Measurements from ENCODE around the gene BRIP1.
"Not testable (repeated sequence)": the region's sequence is repeated elsewhere in the genome, so short reads cannot be mapped to it uniquely, and the experiment has no call there.

The BRIP1 gene

DNA sequence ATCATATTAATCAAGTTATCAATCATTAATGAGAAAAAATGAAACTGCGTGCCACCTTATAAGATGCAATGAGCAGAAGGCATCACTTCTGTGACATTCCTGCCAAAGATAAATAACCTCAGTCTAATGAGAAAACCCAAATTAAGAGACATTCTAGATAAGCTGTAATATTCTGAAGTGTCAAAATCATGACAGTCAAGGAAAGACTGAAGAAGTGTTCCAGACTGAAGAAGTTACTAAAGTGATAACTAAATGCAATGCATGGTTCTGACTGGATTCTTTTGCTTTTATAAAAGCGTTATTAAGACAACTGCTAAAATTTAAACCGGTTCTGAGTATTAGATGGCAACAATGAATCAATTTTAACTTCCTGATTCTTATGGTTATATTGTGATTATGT is 30.9 kb downstream of the BRIP1 start:
- TF ChIP-seq POLR2A (IDR thresholded peaks at IDR 0.05; ENCODE audit: extremely low read depth, insufficient read length), result no peak
- TF ChIP-seq, protein P1, sequence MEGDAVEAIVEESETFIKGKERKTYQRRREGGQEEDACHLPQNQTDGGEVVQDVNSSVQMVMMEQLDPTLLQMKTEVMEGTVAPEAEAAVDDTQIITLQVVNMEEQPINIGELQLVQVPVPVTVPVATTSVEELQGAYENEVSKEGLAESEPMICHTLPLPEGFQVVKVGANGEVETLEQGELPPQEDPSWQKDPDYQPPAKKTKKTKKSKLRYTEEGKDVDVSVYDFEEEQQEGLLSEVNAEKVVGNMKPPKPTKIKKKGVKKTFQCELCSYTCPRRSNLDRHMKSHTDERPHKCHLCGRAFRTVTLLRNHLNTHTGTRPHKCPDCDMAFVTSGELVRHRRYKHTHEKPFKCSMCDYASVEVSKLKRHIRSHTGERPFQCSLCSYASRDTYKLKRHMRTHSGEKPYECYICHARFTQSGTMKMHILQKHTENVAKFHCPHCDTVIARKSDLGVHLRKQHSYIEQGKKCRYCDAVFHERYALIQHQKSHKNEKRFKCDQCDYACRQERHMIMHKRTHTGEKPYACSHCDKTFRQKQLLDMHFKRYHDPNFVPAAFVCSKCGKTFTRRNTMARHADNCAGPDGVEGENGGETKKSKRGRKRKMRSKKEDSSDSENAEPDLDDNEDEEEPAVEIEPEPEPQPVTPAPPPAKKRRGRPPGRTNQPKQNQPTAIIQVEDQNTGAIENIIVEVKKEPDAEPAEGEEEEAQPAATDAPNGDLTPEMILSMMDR (IDR thresholded peaks at IDR 0.05; ENCODE audit: low read depth, low read length), result no peak
- TF ChIP-seq, protein P2, sequence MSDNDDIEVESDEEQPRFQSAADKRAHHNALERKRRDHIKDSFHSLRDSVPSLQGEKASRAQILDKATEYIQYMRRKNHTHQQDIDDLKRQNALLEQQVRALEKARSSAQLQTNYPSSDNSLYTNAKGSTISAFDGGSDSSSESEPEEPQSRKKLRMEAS (IDR thresholded peaks at IDR 0.05; ENCODE audit: low read depth, low read length), result no peak
- no peak for TF ChIP-seq MYC (IDR thresholded peaks at IDR 0.05; ENCODE audit: low read depth, low read length)
- no peak for DNase-seq (ENCODE audit: low read depth)
- H3K4me3 ChIP-seq (ENCODE audit: low read depth, low read length), result no peak overlapping the region

DNA sequence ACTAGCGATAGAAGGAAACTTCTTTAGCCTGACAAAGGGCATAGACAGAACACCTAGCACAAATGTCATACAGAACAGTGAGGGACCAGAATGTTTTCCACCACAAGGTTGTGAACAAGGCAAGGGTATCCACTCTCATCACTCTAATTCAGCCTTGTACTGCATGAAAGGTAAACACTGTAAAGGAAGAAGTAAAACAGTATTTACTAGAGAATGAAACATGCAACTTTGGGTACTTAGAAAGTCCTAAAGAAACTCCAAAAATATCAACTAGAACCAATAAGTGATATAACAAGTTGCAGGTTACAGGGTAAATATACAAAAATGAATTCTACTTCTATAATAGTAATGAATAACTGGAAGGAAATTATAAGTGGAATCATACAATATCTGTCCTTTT is 32.2 kb downstream of the BRIP1 start:
- H3K4me3 ChIP-seq (ENCODE audit: low read depth, low read length), result no peak overlapping the region
- DNase-seq (ENCODE audit: low read depth), result no peak
- TF ChIP-seq, protein P1 (IDR thresholded peaks at IDR 0.05; ENCODE audit: low read depth, low read length), result no peak
- TF ChIP-seq MYC (IDR thresholded peaks at IDR 0.05; ENCODE audit: low read depth, low read length) (no peak), POLR2A (IDR thresholded peaks at IDR 0.05; ENCODE audit: extremely low read depth, insufficient read length) (no peak)
- TF ChIP-seq, protein P2 (IDR thresholded peaks at IDR 0.05; ENCODE audit: low read depth, low read length), result no peak

DNA sequence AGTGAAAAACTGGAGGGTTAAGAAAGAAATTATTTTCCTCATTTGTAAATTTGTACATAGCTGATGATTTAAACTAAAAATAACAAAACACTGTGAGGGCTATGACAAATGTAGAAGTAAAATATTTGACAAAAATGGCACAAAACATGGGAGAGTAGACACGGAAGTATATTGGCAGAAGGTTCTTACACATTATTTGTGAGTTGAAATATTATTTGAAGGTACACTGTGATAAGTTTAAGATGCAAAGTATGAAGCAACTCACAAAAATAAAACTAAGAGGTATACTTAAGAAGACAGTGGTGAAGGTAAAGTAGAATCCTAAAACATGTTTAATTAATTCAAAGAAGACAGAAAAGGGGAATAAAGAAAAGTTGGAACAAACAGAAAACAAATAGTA is 34.6 kb downstream of the BRIP1 start:
- TF ChIP-seq, protein P2 (IDR thresholded peaks at IDR 0.05; ENCODE audit: low read depth, low read length), result no peak
- TF ChIP-seq POLR2A (IDR thresholded peaks at IDR 0.05; ENCODE audit: extremely low read depth, insufficient read length) (no peak), MYC (IDR thresholded peaks at IDR 0.05; ENCODE audit: low read depth, low read length) (no peak)
- TF ChIP-seq, protein P1 (IDR thresholded peaks at IDR 0.05; ENCODE audit: low read depth, low read length), result no peak
- no peak overlapping the region for H3K4me3 ChIP-seq (ENCODE audit: low read depth, low read length)
- DNase-seq (ENCODE audit: low read depth), result no peak

DNA sequence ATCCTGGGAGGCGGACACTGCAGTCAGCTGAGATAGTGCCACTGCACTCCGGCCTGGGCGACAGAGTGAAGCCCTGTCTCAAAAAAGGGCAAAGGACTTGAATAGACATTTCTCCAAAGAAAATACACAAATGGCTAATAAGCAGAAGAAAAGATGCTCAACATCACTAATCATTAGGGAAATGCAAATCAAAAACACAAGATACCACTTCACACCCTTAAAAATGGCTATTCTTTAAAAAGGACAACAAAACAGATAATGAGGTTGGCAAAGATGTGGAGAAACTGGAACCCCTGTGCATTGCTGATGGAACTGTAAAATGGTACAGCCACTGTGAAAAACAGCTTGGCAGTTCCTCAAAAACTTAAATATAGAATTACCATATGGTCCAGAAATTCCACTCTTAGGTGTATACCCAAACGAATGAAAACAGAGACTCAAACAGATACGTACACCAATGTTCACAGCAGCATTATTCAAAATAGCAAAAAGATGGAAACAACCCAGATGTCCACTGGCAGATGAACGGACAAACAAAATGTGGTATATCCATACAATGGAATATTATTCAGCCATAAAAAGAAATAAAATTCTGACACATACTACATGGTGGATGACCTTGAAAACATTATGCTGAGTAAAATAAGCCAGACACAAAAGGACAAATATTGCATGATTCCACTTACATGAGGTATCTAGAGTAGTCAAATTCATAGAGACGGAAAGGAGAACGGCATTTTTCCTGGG is 35.5 kb downstream of the BRIP1 start:
- no peak for DNase-seq (ENCODE audit: low read depth)
- TF ChIP-seq, protein P1 (IDR thresholded peaks at IDR 0.05; ENCODE audit: low read depth, low read length), result no peak
- no peak for TF ChIP-seq POLR2A (IDR thresholded peaks at IDR 0.05; ENCODE audit: extremely low read depth, insufficient read length)
- H3K4me3 ChIP-seq (ENCODE audit: low read depth, low read length), result no peak overlapping the region

DNA sequence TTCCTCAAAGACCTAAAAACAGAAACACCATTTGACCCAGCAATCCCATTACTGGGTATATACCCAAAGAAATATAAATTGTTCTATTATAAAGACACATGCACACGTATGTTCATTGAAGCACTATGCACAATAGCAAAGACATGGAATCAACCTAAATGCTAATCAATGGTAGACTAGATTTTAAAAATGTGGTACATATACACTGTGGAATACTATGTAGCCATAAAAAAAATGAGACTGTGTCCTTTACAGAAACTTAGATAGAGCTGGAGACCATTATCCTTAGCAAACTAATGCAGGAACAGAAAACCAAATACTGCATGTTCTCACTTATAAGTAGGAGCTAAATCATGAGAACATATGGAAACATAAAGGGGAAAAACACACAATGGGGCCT is 36.5 kb downstream of the BRIP1 start:
- not testable (repeated sequence) for DNase-seq (ENCODE audit: low read depth); H3K4me3 ChIP-seq (ENCODE audit: low read depth, low read length)

DNA sequence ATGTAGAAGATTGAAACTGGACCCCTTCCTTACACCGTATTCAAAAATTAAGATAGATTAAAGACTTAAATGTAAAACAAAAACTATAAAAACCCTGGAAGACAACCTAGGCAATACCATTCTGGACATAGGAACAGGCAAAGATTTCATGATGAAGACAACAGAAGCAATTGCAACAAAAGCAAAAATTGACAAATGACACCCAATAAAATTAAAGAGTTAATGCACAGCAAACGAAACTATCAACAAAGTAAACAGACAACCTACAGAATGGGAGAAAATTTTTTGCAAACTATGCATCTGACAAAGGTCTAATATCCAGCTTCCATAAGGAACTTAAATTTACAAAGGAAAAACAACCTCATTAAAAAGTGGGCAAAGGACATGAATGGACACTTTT is 37.1 kb downstream of the BRIP1 start:
- H3K4me3 ChIP-seq (ENCODE audit: low read depth, low read length); DNase-seq (ENCODE audit: low read depth): not testable (repeated sequence)

DNA sequence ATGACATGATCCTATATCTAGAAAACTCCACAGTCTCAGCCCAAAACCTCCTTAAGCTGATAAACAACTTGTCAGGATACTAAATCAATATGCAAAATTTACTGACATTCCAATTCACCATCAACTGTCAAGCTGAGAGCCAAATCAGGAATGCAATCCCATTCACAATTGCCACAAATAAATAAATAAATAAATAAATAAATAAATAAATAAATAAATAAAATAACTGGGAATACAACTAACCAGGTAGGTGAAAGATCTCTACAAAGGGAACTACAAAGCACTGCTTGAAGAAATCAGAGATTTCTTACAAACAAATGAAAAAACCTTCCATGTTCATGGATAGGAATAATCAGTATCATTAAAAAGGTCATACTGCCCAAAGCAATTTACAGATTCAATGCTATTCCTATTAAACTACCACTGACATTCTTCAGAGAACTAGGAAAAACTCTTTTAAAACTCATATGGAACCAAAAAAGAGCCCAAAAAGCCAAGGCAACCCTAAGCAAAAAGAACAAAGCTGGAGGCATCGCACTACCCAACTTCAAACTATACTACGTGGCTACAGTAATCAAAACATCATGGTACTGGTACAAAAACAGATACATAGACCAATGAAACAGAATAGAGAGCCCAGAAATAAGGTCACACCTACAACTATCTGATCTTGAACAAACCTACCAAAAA is 37.7 kb downstream of the BRIP1 start:
- TF ChIP-seq MYC (IDR thresholded peaks at IDR 0.05; ENCODE audit: low read depth, low read length) (no peak), POLR2A (IDR thresholded peaks at IDR 0.05; ENCODE audit: extremely low read depth, insufficient read length) (no peak)
- TF ChIP-seq, protein P1 (IDR thresholded peaks at IDR 0.05; ENCODE audit: low read depth, low read length), result no peak
- TF ChIP-seq, protein P2 (IDR thresholded peaks at IDR 0.05; ENCODE audit: low read depth, low read length), result no peak
- no peak for DNase-seq (ENCODE audit: low read depth)
- no peak overlapping the region for H3K4me3 ChIP-seq (ENCODE audit: low read depth, low read length)

Measured in NB4 (cell line).